ENCODE results near the gene HAO2.
"Not testable (repeated sequence)": the region's sequence is repeated elsewhere in the genome, so short reads cannot be mapped to it uniquely, and the experiment has no call there.

The HAO2 gene

DNA sequence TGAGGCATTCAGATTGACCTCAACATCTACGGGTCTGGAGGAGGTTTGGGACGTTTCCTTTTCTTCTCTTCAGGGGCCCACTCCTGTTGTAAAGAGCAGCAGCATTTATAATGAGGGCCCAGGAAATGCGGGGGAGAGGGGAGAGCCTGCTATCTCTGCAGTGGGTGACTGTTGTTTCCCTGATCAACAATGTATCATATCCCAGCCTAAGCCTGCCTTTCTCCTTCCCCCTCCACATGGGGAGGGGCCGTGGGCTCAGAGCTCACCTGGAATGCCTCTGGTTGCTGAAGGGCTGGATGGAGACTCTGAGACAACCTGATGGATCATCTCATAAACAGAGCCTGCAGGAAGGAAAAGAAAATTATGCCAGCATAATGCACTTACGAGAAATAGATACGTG is 36.0 kb upstream of the HAO2 start:
- no peak overlapping the region for H3K4me3 ChIP-seq (ENCODE audit: low read length)
- TF ChIP-seq, protein P1, sequence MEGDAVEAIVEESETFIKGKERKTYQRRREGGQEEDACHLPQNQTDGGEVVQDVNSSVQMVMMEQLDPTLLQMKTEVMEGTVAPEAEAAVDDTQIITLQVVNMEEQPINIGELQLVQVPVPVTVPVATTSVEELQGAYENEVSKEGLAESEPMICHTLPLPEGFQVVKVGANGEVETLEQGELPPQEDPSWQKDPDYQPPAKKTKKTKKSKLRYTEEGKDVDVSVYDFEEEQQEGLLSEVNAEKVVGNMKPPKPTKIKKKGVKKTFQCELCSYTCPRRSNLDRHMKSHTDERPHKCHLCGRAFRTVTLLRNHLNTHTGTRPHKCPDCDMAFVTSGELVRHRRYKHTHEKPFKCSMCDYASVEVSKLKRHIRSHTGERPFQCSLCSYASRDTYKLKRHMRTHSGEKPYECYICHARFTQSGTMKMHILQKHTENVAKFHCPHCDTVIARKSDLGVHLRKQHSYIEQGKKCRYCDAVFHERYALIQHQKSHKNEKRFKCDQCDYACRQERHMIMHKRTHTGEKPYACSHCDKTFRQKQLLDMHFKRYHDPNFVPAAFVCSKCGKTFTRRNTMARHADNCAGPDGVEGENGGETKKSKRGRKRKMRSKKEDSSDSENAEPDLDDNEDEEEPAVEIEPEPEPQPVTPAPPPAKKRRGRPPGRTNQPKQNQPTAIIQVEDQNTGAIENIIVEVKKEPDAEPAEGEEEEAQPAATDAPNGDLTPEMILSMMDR (IDR thresholded peaks at IDR 0.05; ENCODE audit: insufficient read depth, low read depth, low read length, missing control alignments) = no peak
- no peak for DNase-seq (ENCODE audit: low read depth)

DNA sequence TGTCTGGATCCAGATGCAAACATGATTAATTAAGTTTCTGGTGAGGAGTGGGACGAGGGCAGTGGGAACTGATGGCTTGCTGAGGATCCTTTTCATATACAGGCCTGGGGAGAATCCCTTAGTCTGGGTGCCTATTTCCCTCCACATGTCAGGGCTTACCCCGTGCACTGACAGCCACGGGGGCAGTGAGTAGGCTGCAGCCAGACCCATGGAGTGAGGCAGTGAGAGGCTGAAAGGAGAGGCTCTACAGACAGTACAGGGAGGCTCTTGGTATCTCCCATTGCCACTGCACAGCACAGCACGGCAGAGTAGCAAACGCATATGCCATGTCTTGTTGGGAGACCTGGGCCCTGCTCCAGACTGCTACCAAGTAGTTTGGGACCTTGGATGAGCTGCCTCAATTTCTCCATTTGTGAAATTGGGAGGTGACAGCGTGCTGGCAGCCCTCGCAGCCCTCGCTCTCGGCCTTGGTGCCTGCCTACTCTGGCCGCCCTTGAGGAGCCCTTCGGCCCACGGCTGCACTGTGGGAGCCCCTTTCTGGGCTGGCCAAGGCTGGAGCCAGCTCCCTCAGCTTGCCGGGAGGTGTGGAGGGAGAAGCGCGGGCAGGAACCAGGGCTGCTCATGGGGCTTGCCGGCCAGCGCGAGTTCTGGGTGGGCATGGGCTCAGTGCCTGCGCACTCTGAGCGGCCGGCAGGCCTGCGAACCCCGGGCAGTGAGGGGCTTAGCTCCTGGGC is 35.3 kb upstream of the HAO2 start:
- TF ChIP-seq, protein P1 (IDR thresholded peaks at IDR 0.05; ENCODE audit: insufficient read depth, low read depth, low read length, missing control alignments) = no peak
- DNase-seq (ENCODE audit: low read depth) = no peak
- H3K4me3 ChIP-seq (ENCODE audit: low read length) = no peak overlapping the region

DNA sequence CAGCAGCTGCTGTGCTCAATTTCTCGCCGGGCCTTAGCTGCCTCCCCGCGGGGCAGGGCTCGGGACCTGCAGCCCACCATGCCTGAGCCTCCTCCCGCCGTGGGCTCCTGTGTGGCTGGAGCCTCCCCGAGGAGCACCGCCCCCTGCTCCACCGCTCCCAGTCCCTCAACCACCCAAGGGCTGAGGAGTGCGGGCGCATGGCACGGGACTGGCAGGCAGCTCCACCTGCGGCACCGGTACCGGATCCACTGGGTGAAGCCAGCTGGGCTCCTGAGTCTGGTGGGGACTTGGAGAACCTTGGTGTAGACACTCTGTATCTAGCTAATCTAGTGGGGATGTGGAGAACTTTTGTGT is 34.7 kb upstream of the HAO2 start:
- DNase-seq (ENCODE audit: low read depth); H3K4me3 ChIP-seq (ENCODE audit: low read length): not testable (repeated sequence)

DNA sequence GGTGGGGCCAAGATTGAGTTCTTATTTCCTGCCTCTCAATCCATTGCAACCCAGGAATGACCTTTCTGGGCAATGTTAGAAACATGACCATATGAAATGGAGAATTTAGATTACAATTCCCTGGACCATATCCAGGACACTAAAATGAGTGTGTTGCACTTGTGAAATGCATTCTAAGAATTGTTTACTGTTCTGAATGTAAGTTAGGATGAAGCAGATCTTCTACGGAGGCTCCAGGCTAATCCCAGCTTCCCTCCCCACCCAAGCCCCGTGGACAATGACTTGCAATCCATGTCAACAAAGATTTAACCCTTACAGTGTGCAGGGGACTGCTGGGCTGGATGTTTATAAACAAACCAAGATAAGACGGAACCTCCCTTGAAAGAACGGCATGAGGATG is 31.7 kb upstream of the HAO2 start:
- TF ChIP-seq, protein P1 (IDR thresholded peaks at IDR 0.05; ENCODE audit: insufficient read depth, low read depth, low read length, missing control alignments) = no peak
- DNase-seq (ENCODE audit: low read depth) = no peak
- H3K4me3 ChIP-seq (ENCODE audit: low read length) = no peak overlapping the region

DNA sequence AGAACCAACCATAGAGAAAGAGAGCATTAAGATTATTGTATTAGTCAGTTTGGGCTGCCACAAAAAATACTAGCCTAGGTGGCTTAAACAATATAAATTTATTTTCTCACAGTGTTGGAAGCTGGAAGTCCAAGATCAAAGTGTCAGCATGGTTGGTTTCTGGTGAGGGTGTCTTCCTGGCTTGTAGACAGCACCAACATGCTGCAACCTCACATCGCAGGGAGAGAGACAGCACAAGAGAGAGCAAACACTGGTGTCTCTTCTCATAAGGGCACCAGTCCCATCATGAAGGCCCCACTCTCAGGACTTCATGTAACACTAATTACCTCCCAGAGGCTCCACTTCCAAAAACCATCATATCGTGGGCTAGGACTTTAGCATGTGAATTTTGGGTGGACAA is 30.6 kb upstream of the HAO2 start:
- H3K4me3 ChIP-seq (ENCODE audit: low read length) = no peak overlapping the region

DNA sequence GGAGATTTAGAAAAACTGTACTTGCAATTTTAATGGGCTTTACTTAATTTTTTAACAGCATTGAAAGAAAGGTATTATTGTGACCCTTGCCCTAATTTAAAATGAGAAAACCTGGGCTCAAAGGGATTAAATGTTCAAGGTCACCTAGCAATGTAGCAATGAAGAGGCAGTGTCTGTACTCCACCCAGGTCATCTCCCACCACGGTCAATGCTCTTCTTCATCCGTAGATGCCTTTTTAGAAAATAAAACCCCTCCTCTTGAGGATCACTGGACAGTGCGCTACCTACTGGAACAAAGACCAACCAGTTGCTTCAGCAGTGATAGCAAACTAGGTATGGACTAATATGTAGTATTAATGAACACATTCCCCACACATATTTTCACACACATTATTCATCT is 29.8 kb upstream of the HAO2 start:
- DNase-seq (ENCODE audit: low read depth) = no peak
- TF ChIP-seq, protein P1 (IDR thresholded peaks at IDR 0.05; ENCODE audit: insufficient read depth, low read depth, low read length, missing control alignments) = no peak

More for the DNA sequence above, 30.6 kb upstream of the HAO2 start:
- TF ChIP-seq, protein P1 (IDR thresholded peaks at IDR 0.05; ENCODE audit: insufficient read depth, low read depth, low read length, missing control alignments) = no peak
- no peak for DNase-seq (ENCODE audit: low read depth)

DNA sequence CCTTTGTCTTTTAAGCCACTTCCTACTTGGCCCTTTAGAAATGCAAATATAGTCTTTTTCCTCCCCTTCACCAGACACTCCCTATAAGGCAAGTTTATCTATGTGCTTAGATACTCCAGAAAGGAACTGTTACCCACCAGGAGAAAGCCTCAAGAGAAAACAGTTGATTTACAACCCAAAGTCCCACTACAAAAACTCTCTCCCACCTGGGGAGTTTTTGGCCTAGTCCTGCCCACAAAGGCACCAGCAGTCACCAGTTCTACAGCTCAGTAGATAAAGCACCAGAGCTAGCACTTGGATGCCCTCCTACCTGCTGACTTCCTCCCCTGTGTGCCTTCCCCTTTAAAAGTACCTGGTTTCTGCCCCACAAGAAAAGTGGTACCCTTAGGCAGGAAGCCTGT is 27.7 kb upstream of the HAO2 start:
- TF ChIP-seq, protein P1 (IDR thresholded peaks at IDR 0.05; ENCODE audit: insufficient read depth, low read depth, low read length, missing control alignments) = no peak
- no peak for DNase-seq (ENCODE audit: low read depth)
- H3K4me3 ChIP-seq (ENCODE audit: low read length) = no peak overlapping the region

More for the DNA sequence above, 29.8 kb upstream of the HAO2 start:
- H3K4me3 ChIP-seq (ENCODE audit: low read length) = no peak overlapping the region

Measured in epithelial cell of esophagus (primary cell).